Panc1 (cell line): ENCODE data around the gene RALGPS1. TPM values are rescaled to one million over a fixed set of nuclear protein-coding genes. Genes with fewer than 3 reads are reported as not detected.

Experiments used
- ATAC-seq: fragments of 200-7000 bp; cut with Tn5 transposase; 2 replicates; pipeline ENCODE4 v1.9.1; 2020; ENCODE audit warnings: mild to moderate bottlenecking, moderate library complexity
- BruUV-seq: library from RNA; stranded (reverse); fragments of 400-500 nt; replicated peaks from 2 replicates; lab custom pipeline; 2021; lab: Mats Ljungman, UMichigan
- CTCF ChIA-PET: fragments of 300-600 bp; sonication (Branson Sonifier 250); formaldehyde crosslinking; loops from one replicate; lab custom pipeline; 2022; ENCODE audit warnings: antibody characterized with exemption; lab: Charles Lee
- POLR2A ChIA-PET: fragments of 300-600 bp; sonication (Branson Sonifier 250); formaldehyde crosslinking; loops from one replicate; lab custom pipeline; 2022; ENCODE audit warnings: antibody characterized with exemption; lab: Charles Lee
- DNase-seq: peaks from one replicate; pipeline ENCODE4 v3.0.0-alpha.2; 2010; ENCODE audit warnings: low read depth, low spot score
- H3K27ac ChIP-seq: 2 replicates; pipeline ENCODE4 v1.5.1; 2011; ENCODE audit warnings: mild to moderate bottlenecking, low read length, inconsistent platforms
- H3K27me3 ChIP-seq: fragments of 200-500 bp; sonication (Bioruptor generic); 2 replicates; pipeline ENCODE4 v1.6.0; 2014; ENCODE audit warnings: low read length, inconsistent platforms; ENCODE audit not compliant: control insufficient read depth, insufficient read depth
- H3K36me3 ChIP-seq: fragments of 200-500 bp; sonication (Bioruptor generic); 2 replicates; pipeline ENCODE4 v1.5.1; 2014; ENCODE audit warnings: inconsistent platforms, mild to moderate bottlenecking, low read length, moderate library complexity; ENCODE audit not compliant: control insufficient read depth, insufficient read depth
- H3K4me1 ChIP-seq: 2 replicates; pipeline ENCODE4 v1.5.1; 2011; ENCODE audit warnings: inconsistent platforms, mild to moderate bottlenecking, low read length, moderate library complexity; ENCODE audit not compliant: control insufficient read depth, insufficient read depth
- H3K4me3 ChIP-seq, 2 experiments: 2 replicates each; pipeline ENCODE4 v1.5.1; 2011 to 2012; ENCODE audit warnings: low read depth in 2 of 2, low read length in 2 of 2, mild to moderate bottlenecking in 2 of 2, inconsistent platforms in 1 of 2, moderate library complexity in 1 of 2
- H3K9me3 ChIP-seq: fragments of 200-500 bp; sonication (Bioruptor generic); 2 replicates; pipeline ENCODE4 v1.5.1; 2014; ENCODE audit warnings: low read depth, mild to moderate bottlenecking, inconsistent platforms, low read length, moderate library complexity; ENCODE audit not compliant: control insufficient read depth, insufficient read depth
- CTCF ChIP-seq: fragments of 450-650 bp; IDR thresholded peaks from 2 replicates; pipeline ENCODE4 v1.5.1; 2017; ENCODE audit warnings: mild to moderate bottlenecking
- POLR2AphosphoS5 ChIP-seq: IDR thresholded peaks from 2 replicates; pipeline ENCODE4 v1.6.1; 2012; ENCODE audit warnings: mild to moderate bottlenecking, low read depth, low read length, moderate library complexity
- SIN3A ChIP-seq: IDR thresholded peaks from 2 replicates; pipeline ENCODE4 v1.6.1; 2012; ENCODE audit warnings: low read depth, mild to moderate bottlenecking, low read length, moderate library complexity, borderline replicate concordance; ENCODE audit not compliant: insufficient read depth
- TCF7L2 ChIP-seq: IDR thresholded peaks from 2 replicates; pipeline ENCODE4 v1.6.1; 2011; ENCODE audit warnings: mild to moderate bottlenecking, low read depth, low read length, inconsistent platforms
- in situ Hi-C: cut with HindIII; loops from 2 replicates; pipeline ENCODE4 v1.10.0; 2016; ENCODE audit warnings: low sequenced_read_pairs, low pct_unique_long_range_greater_than_20kb
- intact Hi-C: fragments of 100-400 bp; cut with micrococcal nuclease; formaldehyde crosslinking; loops from one replicate; pipeline ENCODE4 v1.10.0; 2022; ENCODE audit not compliant: unreplicated experiment
- total RNA-seq: library from RNA; stranded (reverse); gene quantifications from one replicate; pipeline ENCODE4 v1.2.1, GENCODE V29; 2021; ENCODE audit not compliant: unreplicated experiment
- TF ChIP-seq, protein P1 (sequence below), 2 experiments: IDR thresholded peaks; 2 replicates each; pipeline ENCODE4 v1.6.1; 2011 to 2012; ENCODE audit warnings: low read depth in 2 of 2, control low read depth in 1 of 2, low read length in 1 of 2, mild to moderate bottlenecking in 1 of 2, moderate library complexity in 1 of 2; ENCODE audit not compliant: insufficient read depth in 1 of 2

Gene RALGPS1
- total RNA-seq, 1 experiment from 2014 or later, result 7.2 TPM

GRCh38 chr9:127162046-127162863 is 247.7 kb downstream of the RALGPS1 start:
- Histone ChIP-seq H3K27me3 (no peaks in the 10 kb centered on the region), H3K36me3 (no peaks in the 10 kb centered on the region), H3K27ac (no peak overlapping the region), H3K9me3 (no peaks in the 10 kb centered on the region), H3K4me1 (peaks cover 4% of the 10 kb centered on the region; the same call in 1 of the 2 replicates), H3K4me3 (no peak overlapping the region)
- TF ChIP-seq, protein P1, sequence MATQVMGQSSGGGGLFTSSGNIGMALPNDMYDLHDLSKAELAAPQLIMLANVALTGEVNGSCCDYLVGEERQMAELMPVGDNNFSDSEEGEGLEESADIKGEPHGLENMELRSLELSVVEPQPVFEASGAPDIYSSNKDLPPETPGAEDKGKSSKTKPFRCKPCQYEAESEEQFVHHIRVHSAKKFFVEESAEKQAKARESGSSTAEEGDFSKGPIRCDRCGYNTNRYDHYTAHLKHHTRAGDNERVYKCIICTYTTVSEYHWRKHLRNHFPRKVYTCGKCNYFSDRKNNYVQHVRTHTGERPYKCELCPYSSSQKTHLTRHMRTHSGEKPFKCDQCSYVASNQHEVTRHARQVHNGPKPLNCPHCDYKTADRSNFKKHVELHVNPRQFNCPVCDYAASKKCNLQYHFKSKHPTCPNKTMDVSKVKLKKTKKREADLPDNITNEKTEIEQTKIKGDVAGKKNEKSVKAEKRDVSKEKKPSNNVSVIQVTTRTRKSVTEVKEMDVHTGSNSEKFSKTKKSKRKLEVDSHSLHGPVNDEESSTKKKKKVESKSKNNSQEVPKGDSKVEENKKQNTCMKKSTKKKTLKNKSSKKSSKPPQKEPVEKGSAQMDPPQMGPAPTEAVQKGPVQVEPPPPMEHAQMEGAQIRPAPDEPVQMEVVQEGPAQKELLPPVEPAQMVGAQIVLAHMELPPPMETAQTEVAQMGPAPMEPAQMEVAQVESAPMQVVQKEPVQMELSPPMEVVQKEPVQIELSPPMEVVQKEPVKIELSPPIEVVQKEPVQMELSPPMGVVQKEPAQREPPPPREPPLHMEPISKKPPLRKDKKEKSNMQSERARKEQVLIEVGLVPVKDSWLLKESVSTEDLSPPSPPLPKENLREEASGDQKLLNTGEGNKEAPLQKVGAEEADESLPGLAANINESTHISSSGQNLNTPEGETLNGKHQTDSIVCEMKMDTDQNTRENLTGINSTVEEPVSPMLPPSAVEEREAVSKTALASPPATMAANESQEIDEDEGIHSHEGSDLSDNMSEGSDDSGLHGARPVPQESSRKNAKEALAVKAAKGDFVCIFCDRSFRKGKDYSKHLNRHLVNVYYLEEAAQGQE (IDR thresholded peaks at IDR 0.05; ENCODE audit: insufficient read depth in 1 of 2, low read depth in 2 of 2, low read length in 1 of 2), result no peak
- TF ChIP-seq CTCF (no peak), SIN3A (no peak)
- DNase-seq (no peak), ATAC-seq (no peak)
- CTCF ChIA-PET, result no interaction called here
- in situ Hi-C loops, result no loop called here
- intact Hi-C loops, result no loop called here
- no TSS peak for BruUV-seq
- POLR2A ChIA-PET, result no interaction called here

DNA sequence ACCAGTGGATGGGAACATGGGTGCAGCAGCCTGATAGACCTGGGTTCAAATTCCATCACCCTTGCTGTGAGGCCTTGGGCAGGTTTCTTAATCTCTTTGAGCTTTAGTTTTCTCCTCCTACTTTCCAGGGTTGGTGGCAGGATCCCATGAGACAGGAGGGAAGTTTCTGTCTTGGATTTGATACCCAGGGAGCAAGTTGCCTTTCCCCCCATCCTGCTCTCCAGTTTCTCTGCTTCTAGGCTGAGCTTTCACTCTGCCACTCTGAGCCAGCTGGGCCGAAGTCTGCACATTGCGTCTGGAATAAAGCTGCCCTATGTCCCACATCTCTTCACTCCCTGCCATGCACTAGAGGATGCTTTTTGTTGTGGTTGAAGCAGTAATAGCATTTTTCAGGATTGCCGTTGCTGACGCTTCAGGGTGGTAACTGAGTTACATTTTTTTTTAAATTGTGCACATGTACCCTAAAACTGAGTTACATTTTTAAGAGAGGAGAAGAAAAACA is 248.3 kb downstream of the RALGPS1 start:
- POLR2A ChIA-PET, result no interaction called here
- DNase-seq (no peak), ATAC-seq (no peak)
- H3K36me3 ChIP-seq, result no peaks in the 10 kb centered on the region
- no peaks in the 10 kb centered on the region for H3K9me3 ChIP-seq
- intact Hi-C loops (no loop called here), in situ Hi-C loops (no loop called here)
- H3K4me3 ChIP-seq, result no peak overlapping the region
- no peak overlapping the region for H3K27ac ChIP-seq
- CTCF ChIA-PET, result no interaction called here
- no TSS peak for BruUV-seq
- TF ChIP-seq SIN3A, result no peak
- TF ChIP-seq TCF7L2, result no peak
- TF ChIP-seq, protein P1 (IDR thresholded peaks at IDR 0.05; ENCODE audit: insufficient read depth in 1 of 2, low read depth in 2 of 2, low read length in 1 of 2), result no peak
- TF ChIP-seq POLR2AphosphoS5, result no peak
- no peak for TF ChIP-seq CTCF
- H3K4me1 ChIP-seq, result peaks cover 4% of the 10 kb centered on the region; the same call in 1 of the 2 replicates
- no peaks in the 10 kb centered on the region for H3K27me3 ChIP-seq
